SK-N-SH (cell line): Measurements from ENCODE around the gene ZNF385A. TPM values are rescaled to one million over a fixed set of nuclear protein-coding genes. Genes with fewer than 3 reads are reported as not detected.
A peak's percentile ranks its signal among the peaks of the same experiment; 100 is the strongest.

Experiments used
- CTCF ChIA-PET: fragments of 300-600, 350-600 bp; formaldehyde crosslinking; extraction: SDS; loops from one replicate; lab custom pipeline; 2021; lab: Yijun Ruan, JAX
- POLR2A ChIA-PET: fragments of 350-600 bp; sonication (Branson Sonifier 250); formaldehyde crosslinking; extraction: SDS; loops from one replicate; lab custom pipeline; 2020; ENCODE audit warnings: antibody characterized with exemption, inconsistent platforms; lab: Yijun Ruan, JAX
- DNase-seq: peaks from one replicate; pipeline ENCODE4 v3.0.0; 2012
- H2AFZ ChIP-seq: fragments of 200-600 bp; sonication (generic); 2 replicates; pipeline ENCODE4 v1.8.1; 2016; ENCODE audit warnings: antibody characterized with exemption, mild to moderate bottlenecking, low read depth
- H3F3A ChIP-seq: fragments of 200-600 bp; sonication (generic); replicated peaks from 2 replicates; pipeline ENCODE3; 2016; ENCODE audit warnings: antibody characterized with exemption, mild to moderate bottlenecking; ENCODE audit not compliant: insufficient read depth
- H3K27ac ChIP-seq, 2 experiments: fragments of 200-500 bp in 1 of 2; fragments of 200-600 bp in 1 of 2; sonication (Bioruptor generic) in 1 of 2; sonication (generic), shearing (Covaris generic) in 1 of 2; 2 replicates each; pipeline versions ENCODE4 v1.5.1 to v1.6.1; 2014 to 2016; ENCODE audit warnings: low read depth in 2 of 2, inconsistent platforms in 1 of 2, low read length in 1 of 2, mild to moderate bottlenecking in 1 of 2, mixed read lengths in 1 of 2
- H3K27me3 ChIP-seq: fragments of 200-600 bp; sonication (generic), shearing (Covaris generic); 2 replicates; pipeline ENCODE4 v1.6.1; 2016; ENCODE audit warnings: mixed run types; ENCODE audit not compliant: insufficient read depth
- H3K36me3 ChIP-seq, 2 experiments: fragments of 200-500 bp in 1 of 2; fragments of 200-600 bp in 1 of 2; sonication (Bioruptor generic) in 1 of 2; sonication (generic) in 1 of 2; replicated peaks in 1 of 2; 2 replicates each; pipeline versions ENCODE3 to v1.5.1; 2014 to 2016; ENCODE audit warnings: low read length in 1 of 2, mild to moderate bottlenecking in 1 of 2; ENCODE audit not compliant: insufficient read depth in 2 of 2, control insufficient read depth in 1 of 2
- H3K4me1 ChIP-seq, 2 experiments: fragments of 200-500 bp in 1 of 2; fragments of 200-600 bp in 1 of 2; sonication (Bioruptor generic) in 1 of 2; sonication (generic), shearing (Covaris generic) in 1 of 2; 2 replicates each; pipeline versions ENCODE4 v1.5.1 to v1.6.1; 2014 to 2016; ENCODE audit warnings: low read depth in 1 of 2, low read length in 1 of 2, mixed run types in 1 of 2; ENCODE audit not compliant: insufficient read depth in 2 of 2, control insufficient read depth in 1 of 2
- H3K4me2 ChIP-seq: fragments of 200-600 bp; sonication (generic), shearing (Covaris generic); 2 replicates; pipeline ENCODE4 v1.6.1; 2017; ENCODE audit warnings: mixed run types
- H3K4me3 ChIP-seq, 2 experiments: fragments of 200-500 bp in 1 of 2; fragments of 200-600 bp in 1 of 2; sonication (Bioruptor generic) in 1 of 2; sonication (generic), shearing (Covaris generic) in 1 of 2; 2 replicates each; pipeline versions ENCODE4 v1.5.1 to v1.8.1; 2014 to 2016; ENCODE audit warnings: low read depth in 2 of 2, inconsistent platforms in 1 of 2, low read length in 1 of 2, mild to moderate bottlenecking in 1 of 2, mixed read lengths in 1 of 2, moderate library complexity in 1 of 2
- H3K79me2 ChIP-seq: fragments of 200-600 bp; sonication (generic); 2 replicates; pipeline ENCODE4 v1.8.1; 2017; ENCODE audit warnings: mild to moderate bottlenecking; ENCODE audit not compliant: insufficient read depth
- H3K9ac ChIP-seq: fragments of 200-600 bp; sonication (generic); 2 replicates; pipeline ENCODE4 v1.6.1; 2017; ENCODE audit warnings: mixed run types
- H3K9me2 ChIP-seq: fragments of 200-600 bp; sonication (generic); 2 replicates; pipeline ENCODE4 v1.6.1; 2017; ENCODE audit warnings: mixed run types
- H3K9me3 ChIP-seq: fragments of 200-600 bp; sonication (generic); 2 replicates; pipeline ENCODE4 v1.6.1; 2017; ENCODE audit warnings: mixed run types, mild to moderate bottlenecking, moderate library complexity
- H4K20me1 ChIP-seq: fragments of 200-600 bp; sonication (generic); 2 replicates; pipeline ENCODE4 v1.6.1; 2017; ENCODE audit warnings: mild to moderate bottlenecking, mixed run types; ENCODE audit not compliant: insufficient read depth
- CHD2 ChIP-seq: fragments of 150-350 bp; IDR thresholded peaks from 2 replicates; pipeline ENCODE4 v1.6.1; 2018; ENCODE audit warnings: low read length; ENCODE audit not compliant: partially characterized antibody
- ELF1 ChIP-seq: IDR thresholded peaks from 2 replicates; pipeline ENCODE4 v1.4.0; 2012
- EP300 ChIP-seq, 2 experiments: IDR thresholded peaks; 2 replicates each; pipeline versions ENCODE4 v1.4.0 to v1.6.1; 2012; ENCODE audit warnings: borderline replicate concordance in 1 of 2, low read depth in 1 of 2, low read length in 1 of 2
- EZH2phosphoT487 ChIP-seq: fragments of 200-600 bp; sonication (generic); IDR thresholded peaks from 2 replicates; pipeline ENCODE4 v1.6.1; 2017; ENCODE audit warnings: low read depth, mixed run types, mild to moderate bottlenecking, antibody characterized with exemption, moderate library complexity, borderline replicate concordance
- NRF1 ChIP-seq: IDR thresholded peaks from 2 replicates; pipeline ENCODE4 v1.6.1; 2012; ENCODE audit warnings: low read depth, mild to moderate bottlenecking, low read length
- RAD21 ChIP-seq: IDR thresholded peaks from 2 replicates; pipeline ENCODE4 v1.6.1; 2012; ENCODE audit warnings: mild to moderate bottlenecking, low read length
- RCOR1 ChIP-seq: fragments of 150-350 bp; IDR thresholded peaks from 2 replicates; pipeline ENCODE4 v1.6.1; 2017; ENCODE audit warnings: antibody characterized with exemption, low read length
- SMC3 ChIP-seq: IDR thresholded peaks from 2 replicates; pipeline ENCODE4 v1.6.1; 2012; ENCODE audit warnings: low read depth, low read length, improper control_type of control experiment
- TAF1 ChIP-seq: IDR thresholded peaks from 2 replicates; pipeline ENCODE4 v1.6.1; 2012; ENCODE audit warnings: low read depth, mild to moderate bottlenecking, low read length, moderate library complexity, borderline replicate concordance
- TCF12 ChIP-seq: IDR thresholded peaks from 2 replicates; pipeline ENCODE4 v1.4.0; 2012
- YY1 ChIP-seq: IDR thresholded peaks from 2 replicates; pipeline ENCODE4 v1.4.0; 2012; ENCODE audit warnings: low read depth, mild to moderate bottlenecking
- WGBS: methylation state at CpG from one replicate; pipeline ENCODE4 v1.1.6; 2017; ENCODE audit warnings: low lambda C conversion rate; 5-methylcytosine and 5-hydroxymethylcytosine counted together
- polyA plus RNA-seq, 3 experiments: library from polyadenylated mRNA; depleted of rRNA; stranded (reverse); fragments of >200 nt; gene quantifications; 2 replicates each; pipeline ENCODE4 v1.2.3, GENCODE V29; 2012
- TF ChIP-seq, protein P1 (sequence below): IDR thresholded peaks from 2 replicates; pipeline ENCODE4 v1.4.0; 2012; ENCODE audit warnings: low read depth, borderline replicate concordance
- TF ChIP-seq, protein P2 (sequence below): IDR thresholded peaks from 2 replicates; pipeline ENCODE4 v1.6.1; 2012; ENCODE audit warnings: mild to moderate bottlenecking, low read depth, low read length, moderate library complexity
- TF ChIP-seq, protein P3 (sequence below): fragments of 150-350 bp; IDR thresholded peaks from 2 replicates; pipeline ENCODE4 v1.6.1; 2016; ENCODE audit warnings: mild to moderate bottlenecking, low read depth, low read length

Gene ZNF385A
- polyA plus RNA-seq, 1 of the 3 experiments (the other 2 are of a cell fraction) = 2.6 TPM

DNA sequence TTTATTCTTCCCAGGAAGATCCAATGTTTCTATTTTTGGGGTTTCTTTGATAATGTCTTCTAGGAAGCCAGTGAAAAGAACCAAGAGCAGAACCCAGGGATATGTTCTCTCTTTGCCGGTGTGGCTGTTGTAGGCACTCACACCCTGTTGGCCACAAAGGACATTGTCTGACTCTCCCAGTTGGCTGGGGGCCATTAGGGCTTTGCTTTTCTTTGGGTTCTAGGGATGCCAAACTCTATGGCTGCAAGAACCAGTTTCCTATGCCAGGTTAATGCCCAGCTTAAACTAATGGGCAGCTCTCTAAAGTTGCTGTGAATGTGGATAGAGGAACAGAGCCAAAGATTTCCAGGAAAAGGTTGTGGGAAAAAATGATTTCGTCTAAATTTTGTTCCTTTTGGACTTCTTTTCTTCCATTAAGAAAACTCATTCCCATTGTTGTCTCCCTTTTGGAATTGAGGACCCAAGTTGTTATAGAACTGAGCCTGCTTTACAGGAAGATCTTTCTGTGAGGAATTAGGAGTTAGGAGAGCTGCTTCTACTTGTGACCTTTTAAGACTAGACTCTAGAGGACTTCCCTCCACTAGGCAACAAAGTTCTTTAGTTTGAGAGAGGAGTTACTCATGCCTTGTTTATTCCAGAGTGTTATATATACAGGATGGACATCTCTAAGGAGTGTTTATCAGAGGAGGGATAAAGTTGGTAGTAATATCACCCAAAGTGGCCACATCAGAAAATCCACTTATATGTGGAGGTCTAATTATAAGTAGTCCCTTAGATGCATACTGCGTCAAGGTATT is 46.5 kb downstream of the ZNF385A start:
- no peak for DNase-seq
- Histone ChIP-seq H2AFZ (no peak overlapping the region), H3K27me3 (no peaks in the 10 kb centered on the region), H3K4me2 (no peak overlapping the region), H3K27ac (no peak overlapping the region), H3K79me2 (peaks cover 50% of the 10 kb centered on the region), H3K9me2 (no peaks in the 10 kb centered on the region), H3K4me1 (peaks cover 0 to 5% of the 10 kb centered on the region in 2 experiments; a peak in 1 of 4 replicates), H4K20me1 (peaks cover 22% of the 10 kb centered on the region), H3K4me3 (no peak overlapping the region), H3K9ac (no peak overlapping the region), H3F3A (no peaks in the 10 kb centered on the region), H3K9me3 (no peaks in the 10 kb centered on the region), H3K36me3 (peaks cover 14 to 19% of the 10 kb centered on the region in 2 experiments)
- WGBS = 90% methylated on average over 3 of the region's 3 CpGs
- POLR2A ChIA-PET = interaction anchor here (0.8 to 1.4 kb wide), 4 partner anchors 15 to 58 kb away, joined by 3 to 9 read pairs (median 6); partner anchors contain the start of genes CBX5 and HNRNPA1
- TF ChIP-seq, protein P1, sequence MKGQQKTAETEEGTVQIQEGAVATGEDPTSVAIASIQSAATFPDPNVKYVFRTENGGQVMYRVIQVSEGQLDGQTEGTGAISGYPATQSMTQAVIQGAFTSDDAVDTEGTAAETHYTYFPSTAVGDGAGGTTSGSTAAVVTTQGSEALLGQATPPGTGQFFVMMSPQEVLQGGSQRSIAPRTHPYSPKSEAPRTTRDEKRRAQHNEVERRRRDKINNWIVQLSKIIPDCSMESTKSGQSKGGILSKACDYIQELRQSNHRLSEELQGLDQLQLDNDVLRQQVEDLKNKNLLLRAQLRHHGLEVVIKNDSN = no peak
- TF ChIP-seq, protein P2, sequence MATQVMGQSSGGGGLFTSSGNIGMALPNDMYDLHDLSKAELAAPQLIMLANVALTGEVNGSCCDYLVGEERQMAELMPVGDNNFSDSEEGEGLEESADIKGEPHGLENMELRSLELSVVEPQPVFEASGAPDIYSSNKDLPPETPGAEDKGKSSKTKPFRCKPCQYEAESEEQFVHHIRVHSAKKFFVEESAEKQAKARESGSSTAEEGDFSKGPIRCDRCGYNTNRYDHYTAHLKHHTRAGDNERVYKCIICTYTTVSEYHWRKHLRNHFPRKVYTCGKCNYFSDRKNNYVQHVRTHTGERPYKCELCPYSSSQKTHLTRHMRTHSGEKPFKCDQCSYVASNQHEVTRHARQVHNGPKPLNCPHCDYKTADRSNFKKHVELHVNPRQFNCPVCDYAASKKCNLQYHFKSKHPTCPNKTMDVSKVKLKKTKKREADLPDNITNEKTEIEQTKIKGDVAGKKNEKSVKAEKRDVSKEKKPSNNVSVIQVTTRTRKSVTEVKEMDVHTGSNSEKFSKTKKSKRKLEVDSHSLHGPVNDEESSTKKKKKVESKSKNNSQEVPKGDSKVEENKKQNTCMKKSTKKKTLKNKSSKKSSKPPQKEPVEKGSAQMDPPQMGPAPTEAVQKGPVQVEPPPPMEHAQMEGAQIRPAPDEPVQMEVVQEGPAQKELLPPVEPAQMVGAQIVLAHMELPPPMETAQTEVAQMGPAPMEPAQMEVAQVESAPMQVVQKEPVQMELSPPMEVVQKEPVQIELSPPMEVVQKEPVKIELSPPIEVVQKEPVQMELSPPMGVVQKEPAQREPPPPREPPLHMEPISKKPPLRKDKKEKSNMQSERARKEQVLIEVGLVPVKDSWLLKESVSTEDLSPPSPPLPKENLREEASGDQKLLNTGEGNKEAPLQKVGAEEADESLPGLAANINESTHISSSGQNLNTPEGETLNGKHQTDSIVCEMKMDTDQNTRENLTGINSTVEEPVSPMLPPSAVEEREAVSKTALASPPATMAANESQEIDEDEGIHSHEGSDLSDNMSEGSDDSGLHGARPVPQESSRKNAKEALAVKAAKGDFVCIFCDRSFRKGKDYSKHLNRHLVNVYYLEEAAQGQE = no peak
- TF ChIP-seq EP300 (IDR thresholded peaks at IDR 0.05; ENCODE audit: borderline replicate concordance in 1 of 2, low read depth in 1 of 2, low read length in 1 of 2) = no peak
- no peak for TF ChIP-seq TCF12
- TF ChIP-seq EZH2phosphoT487 = no peak
- CTCF ChIA-PET = interaction anchor here (0.5 to 16.1 kb wide), 20 partner anchors 9 to 332 kb away, joined by 3 to 266 read pairs (median 16); partner anchors contain the start of genes COPZ1 and NFE2

DNA sequence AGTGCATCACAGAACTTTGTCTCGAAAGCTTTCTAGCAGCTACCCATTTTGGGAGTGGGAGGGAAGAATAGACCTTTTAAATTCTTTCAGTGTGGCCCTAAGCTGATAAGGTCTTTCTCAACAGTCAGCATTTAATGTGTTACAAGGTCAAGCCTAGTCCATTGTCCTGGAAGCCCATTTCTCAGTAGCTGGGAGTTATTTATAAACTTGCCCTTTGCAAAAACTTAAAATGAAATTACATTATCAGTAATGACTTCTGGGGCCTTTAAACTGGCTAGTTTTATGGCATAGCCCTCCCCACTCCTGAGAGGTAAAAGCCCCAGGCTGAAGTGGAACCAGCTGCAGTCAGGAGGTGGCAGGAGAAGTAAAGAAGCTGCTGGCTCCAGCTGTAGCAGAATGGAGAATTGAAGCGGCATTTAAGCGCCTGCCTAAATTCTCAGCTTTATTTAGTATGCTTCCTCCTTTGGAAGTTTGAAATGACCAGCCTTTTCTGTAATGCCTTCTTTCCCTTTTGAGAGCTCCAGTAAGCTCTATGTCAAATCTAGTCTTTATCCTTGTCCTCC is 47.2 kb downstream of the ZNF385A start:
- peaks cover 22% of the 10 kb centered on the region for H4K20me1 ChIP-seq
- POLR2A ChIA-PET = interaction anchor here (0.8 to 1.4 kb wide), 6 partner anchors 15 to 57 kb away, joined by 3 to 9 read pairs (median 5); partner anchors contain the start of genes CBX5 and HNRNPA1
- 83% methylated on average over 3 of the region's 3 CpGs for WGBS
- H3K36me3 ChIP-seq = peaks cover 8 to 13% of the 10 kb centered on the region in 2 experiments
- H2AFZ ChIP-seq = no peak overlapping the region
- no peaks in the 10 kb centered on the region for H3K9me2 ChIP-seq
- no peak overlapping the region for H3K4me2 ChIP-seq
- DNase-seq = no peak
- no peaks in the 10 kb centered on the region for H3F3A ChIP-seq
- H3K79me2 ChIP-seq = peaks cover 56% of the 10 kb centered on the region
- H3K9me3 ChIP-seq = no peaks in the 10 kb centered on the region
- no peak overlapping the region for H3K4me3 ChIP-seq
- peaks cover 0 to 5% of the 10 kb centered on the region in 2 experiments; a peak in 1 of 4 replicates for H3K4me1 ChIP-seq
- H3K9ac ChIP-seq = no peak overlapping the region
- no peaks in the 10 kb centered on the region for H3K27me3 ChIP-seq
- CTCF ChIA-PET = interaction anchor here (0.5 to 16.1 kb wide), 21 partner anchors 9 to 314 kb away, joined by 3 to 266 read pairs (median 13); partner anchors contain the start of genes COPZ1 and NFE2
- no peak overlapping the region; a peak in 1 of 4 replicates for H3K27ac ChIP-seq
- TF ChIP-seq CHD2 (no peak), RAD21 (peak; percentile 65), YY1 (no peak), RCOR1 (0 out of 2 replicates have a peak, but pooled peaks have one; percentile 7), SMC3 (peak; percentile 40; the same call in 1 of the 2 replicates), TAF1 (no peak), EP300 (IDR thresholded peaks at IDR 0.05; ENCODE audit: borderline replicate concordance in 1 of 2, low read depth in 1 of 2, low read length in 1 of 2) (peak in 1 of 2 experiments; percentile 22; a peak in 1 of 4 replicates), NRF1 (no peak), ELF1 (no peak)
- TF ChIP-seq, protein P3, sequence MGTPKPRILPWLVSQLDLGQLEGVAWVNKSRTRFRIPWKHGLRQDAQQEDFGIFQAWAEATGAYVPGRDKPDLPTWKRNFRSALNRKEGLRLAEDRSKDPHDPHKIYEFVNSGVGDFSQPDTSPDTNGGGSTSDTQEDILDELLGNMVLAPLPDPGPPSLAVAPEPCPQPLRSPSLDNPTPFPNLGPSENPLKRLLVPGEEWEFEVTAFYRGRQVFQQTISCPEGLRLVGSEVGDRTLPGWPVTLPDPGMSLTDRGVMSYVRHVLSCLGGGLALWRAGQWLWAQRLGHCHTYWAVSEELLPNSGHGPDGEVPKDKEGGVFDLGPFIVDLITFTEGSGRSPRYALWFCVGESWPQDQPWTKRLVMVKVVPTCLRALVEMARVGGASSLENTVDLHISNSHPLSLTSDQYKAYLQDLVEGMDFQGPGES = no peak
- TF ChIP-seq, protein P2 = no peak
